ENCODE measurements around the gene CPZ.

GRCh38 chr4:8559524-8560264 lies 32.9 kb upstream of the CPZ start:
- no peak for TF ChIP-seq POLR2A (IDR thresholded peaks at IDR 0.05; ENCODE audit: low read length)
- no peak for TF ChIP-seq GATA1 (IDR thresholded peaks at IDR 0.05; ENCODE audit: low read depth, low read length)
